Mucosa of descending colon (tissue), 3 donors: ENCODE results near the gene ARRDC3. TPM values are rescaled to one million over a fixed set of nuclear protein-coding genes. Genes with fewer than 3 reads are reported as not detected.
"Not testable (repeated sequence)": the region's sequence is repeated elsewhere in the genome, so short reads cannot be mapped to it uniquely, and the experiment has no call there.

ENCODE experiments used
- ATAC-seq: fragments of 200-7000 bp; cut with Tn5 transposase; one replicate; pipeline ENCODE4 v1.9.1; 2020; ENCODE audit warnings: mild to moderate bottlenecking, moderate library complexity
- DNase-seq, 3 donors: peaks; one replicate each; pipeline ENCODE4 v3.0.0-alpha.2; 2020
- H3K36me3 ChIP-seq: fragments of 200-600 bp; one replicate; pipeline ENCODE4 v1.8.0; 2021; ENCODE audit warnings: low read depth, mild to moderate bottlenecking
- H3K4me1 ChIP-seq: fragments of 200-600 bp; one replicate; pipeline ENCODE4 v1.8.0; 2021; ENCODE audit warnings: low read depth, mild to moderate bottlenecking
- H3K4me3 ChIP-seq: fragments of 200-600 bp; one replicate; pipeline ENCODE4 v1.8.0; 2021; ENCODE audit warnings: mild to moderate bottlenecking
- H3K9me3 ChIP-seq: fragments of 200-600 bp; one replicate; pipeline ENCODE4 v1.8.0; 2021; ENCODE audit warnings: mild to moderate bottlenecking
- CTCF ChIP-seq: fragments of 200-600 bp; IDR thresholded peaks from one replicate; pipeline ENCODE4 v1.8.0; 2022; ENCODE audit warnings: antibody characterized with exemption, mild to moderate bottlenecking
- intact Hi-C, 2 donors: fragments of 100-400 bp; cut with DNase I in 1 of 2; cut with micrococcal nuclease in 1 of 2; formaldehyde crosslinking; loops; one replicate each; pipeline versions ENCODE4 v1.11.0 to v1.11.1; 2022; cut with DNase I, micrococcal nuclease
- total RNA-seq, 3 donors: library from RNA; stranded (reverse); fragmentation: NEBNext Ultra II Directional in 2 of 3; extraction: Animal tissue kit (Norgen Biotek cat#: 25700) in 2 of 3; gene quantifications; one replicate each; pipeline versions ENCODE4 v1.2.1 to v1.2.4, GENCODE V29; 2021 to 2023
- donor health status: DM: no; HTN: no; CAD: no; lungs with moderate emphysema.
- donor health status: DM: no; HTN: no; CAD: no.
- donor health status: DM: no; HTN: yes; CAD: no.

The ARRDC3 gene
- total RNA-seq, 3 donors from 2014 or later: 32.5 to 39.6 (median 38.0) TPM

GRCh38 chr5:91329283-91329682 lies 53.8 kb downstream of the ARRDC3 start:
- DNase-seq (no peak), ATAC-seq (no peak)

GRCh38 chr5:91328743-91329142 lies 54.4 kb downstream of the ARRDC3 start:
- TF ChIP-seq CTCF: no peak
- no peak overlapping the region for H3K4me3 ChIP-seq
- no peaks in the 10 kb centered on the region for H3K9me3 ChIP-seq
- no peak for ATAC-seq
- intact Hi-C loops: no loop called here
- no peaks in the 10 kb centered on the region for H3K36me3 ChIP-seq
- no peaks in the 10 kb centered on the region for H3K4me1 ChIP-seq
- DNase-seq: no peak

More at GRCh38 chr5:91329283-91329682, 53.8 kb downstream of the ARRDC3 start:
- no peak overlapping the region for H3K4me3 ChIP-seq
- TF ChIP-seq CTCF: no peak
- H3K36me3 ChIP-seq: no peaks in the 10 kb centered on the region
- no peaks in the 10 kb centered on the region for H3K4me1 ChIP-seq
- intact Hi-C loops: no loop called here
- no peaks in the 10 kb centered on the region for H3K9me3 ChIP-seq

GRCh38 chr5:91322981-91323380 lies 60.1 kb downstream of the ARRDC3 start:
- ATAC-seq, DNase-seq, intact Hi-C loops: not testable (repeated sequence)

GRCh38 chr5:91319667-91320066 lies 63.5 kb downstream of the ARRDC3 start:
- H3K9me3 ChIP-seq: no peaks in the 10 kb centered on the region
- DNase-seq: no peak
- no peak overlapping the region for H3K4me3 ChIP-seq
- no peak for ATAC-seq
- H3K36me3 ChIP-seq: no peaks in the 10 kb centered on the region
- H3K4me1 ChIP-seq: no peaks in the 10 kb centered on the region
- no peak for TF ChIP-seq CTCF
- intact Hi-C loops: no loop called here

More at GRCh38 chr5:91322981-91323380, 60.1 kb downstream of the ARRDC3 start:
- H3K4me1 ChIP-seq, H3K9me3 ChIP-seq, H3K4me3 ChIP-seq, H3K36me3 ChIP-seq: not testable (repeated sequence)

- no peaks in the 10 kb centered on the region for H3K9me3 ChIP-seq
- H3K4me3 ChIP-seq: no peak overlapping the region
- ATAC-seq (no peak), DNase-seq (no peak)
- H3K4me1 ChIP-seq: no peaks in the 10 kb centered on the region
- H3K36me3 ChIP-seq: no peaks in the 10 kb centered on the region
- TF ChIP-seq CTCF: no peak
- intact Hi-C loops: no loop called here
Observed at GRCh38 chr5:91318724-91319123, 64.4 kb downstream of the ARRDC3 start.
